Common myeloid progenitor, CD34-positive (primary cell): ENCODE measurements around the gene TAGAP. TPM values are rescaled to one million over a fixed set of nuclear protein-coding genes. Genes with fewer than 3 reads are reported as not detected.

Source experiments
- CTCF ChIA-PET: fragments of 350-600 bp; sonication (Branson Sonifier 250); formaldehyde crosslinking; loops from one replicate; lab custom pipeline; 2021; ENCODE audit warnings: antibody characterized with exemption; lab: Charles Lee
- POLR2A ChIA-PET: fragments of 350-600 bp; sonication (Branson Sonifier 250); formaldehyde crosslinking; loops from one replicate; lab custom pipeline; 2021; ENCODE audit warnings: antibody characterized with exemption; lab: Charles Lee
- DNase-seq, 3 donors: peaks; one replicate each; pipeline versions ENCODE4 v3.0.0 to v3.0.0-alpha.2; 2013
- H3K27ac ChIP-seq, 2 experiments: 1 replicate in 1 of 2; 2 replicates in 1 of 2; pipeline ENCODE4 v1.7.0; 2013; ENCODE audit warnings: inconsistent platforms in 2 of 2, low read length in 2 of 2, mild to moderate bottlenecking in 2 of 2, low read depth in 1 of 2, moderate library complexity in 1 of 2; ENCODE audit not compliant: severe bottlenecking in 2 of 2, insufficient read depth in 1 of 2, poor library complexity in 1 of 2
- H3K27me3 ChIP-seq, 5 experiments: replicated peaks in 2 of 5; 1 replicate in 3 of 5; 2 replicates in 2 of 5; pipeline versions ENCODE4 v1.6.1 to v1.7.0; 2013; ENCODE audit warnings: low read length in 4 of 5, mild to moderate bottlenecking in 2 of 5, moderate library complexity in 2 of 5, inconsistent platforms in 1 of 5; ENCODE audit not compliant: insufficient read depth in 5 of 5, control insufficient read depth in 4 of 5
- H3K36me3 ChIP-seq, 4 experiments: 1 replicate in 2 of 4; 2 replicates in 2 of 4; pipeline versions ENCODE4 v1.6.1 to v1.7.0; 2013; ENCODE audit warnings: low read length in 3 of 4, control low read depth in 1 of 4, mild to moderate bottlenecking in 1 of 4; ENCODE audit not compliant: control insufficient read depth in 4 of 4, insufficient read depth in 4 of 4
- H3K4me1 ChIP-seq, 4 experiments: 1 replicate in 3 of 4; 2 replicates in 1 of 4; pipeline versions ENCODE4 v1.6.1 to v1.7.1; 2013; ENCODE audit warnings: low read length in 3 of 4, mild to moderate bottlenecking in 3 of 4, control low read depth in 1 of 4, inconsistent platforms in 1 of 4, moderate library complexity in 1 of 4; ENCODE audit not compliant: control insufficient read depth in 4 of 4, insufficient read depth in 4 of 4; ENCODE audit errors: control extremely low read depth in 1 of 4
- H3K4me3 ChIP-seq, 7 experiments: 1 replicate in 4 of 7; 2 replicates in 3 of 7; pipeline versions ENCODE4 v1.5.1 to v1.7.0; 2013; ENCODE audit warnings: mild to moderate bottlenecking in 7 of 7, low read length in 6 of 7, moderate library complexity in 6 of 7, inconsistent platforms in 2 of 7, low read depth in 2 of 7, control low read depth in 1 of 7; ENCODE audit not compliant: insufficient read depth in 4 of 7, control insufficient read depth in 1 of 7; ENCODE audit errors: extremely low read depth in 1 of 7
- H3K9me3 ChIP-seq, 5 experiments: 1 replicate in 4 of 5; 2 replicates in 1 of 5; pipeline versions ENCODE4 v1.6.1 to v1.7.1; 2013; ENCODE audit warnings: low read length in 4 of 5, mild to moderate bottlenecking in 2 of 5, inconsistent platforms in 1 of 5, low read depth in 1 of 5, moderate library complexity in 1 of 5; ENCODE audit not compliant: control insufficient read depth in 4 of 5, insufficient read depth in 2 of 5; ENCODE audit errors: control extremely low read depth in 1 of 5
- WGBS: methylation state at CpG from one replicate; pipeline ENCODE4 v1.1.5; 2013; ENCODE audit not compliant: insufficient coverage; 5-methylcytosine and 5-hydroxymethylcytosine counted together
- polyA plus RNA-seq: library from polyadenylated mRNA; unstranded; fragments of 120-200 nt; gene quantifications from one replicate; pipeline ENCODE4 v1.2.1, GENCODE V29; 2013

The TAGAP gene, protein sequence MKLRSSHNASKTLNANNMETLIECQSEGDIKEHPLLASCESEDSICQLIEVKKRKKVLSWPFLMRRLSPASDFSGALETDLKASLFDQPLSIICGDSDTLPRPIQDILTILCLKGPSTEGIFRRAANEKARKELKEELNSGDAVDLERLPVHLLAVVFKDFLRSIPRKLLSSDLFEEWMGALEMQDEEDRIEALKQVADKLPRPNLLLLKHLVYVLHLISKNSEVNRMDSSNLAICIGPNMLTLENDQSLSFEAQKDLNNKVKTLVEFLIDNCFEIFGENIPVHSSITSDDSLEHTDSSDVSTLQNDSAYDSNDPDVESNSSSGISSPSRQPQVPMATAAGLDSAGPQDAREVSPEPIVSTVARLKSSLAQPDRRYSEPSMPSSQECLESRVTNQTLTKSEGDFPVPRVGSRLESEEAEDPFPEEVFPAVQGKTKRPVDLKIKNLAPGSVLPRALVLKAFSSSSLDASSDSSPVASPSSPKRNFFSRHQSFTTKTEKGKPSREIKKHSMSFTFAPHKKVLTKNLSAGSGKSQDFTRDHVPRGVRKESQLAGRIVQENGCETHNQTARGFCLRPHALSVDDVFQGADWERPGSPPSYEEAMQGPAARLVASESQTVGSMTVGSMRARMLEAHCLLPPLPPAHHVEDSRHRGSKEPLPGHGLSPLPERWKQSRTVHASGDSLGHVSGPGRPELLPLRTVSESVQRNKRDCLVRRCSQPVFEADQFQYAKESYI
- polyA plus RNA-seq, result 26.4 TPM

DNA sequence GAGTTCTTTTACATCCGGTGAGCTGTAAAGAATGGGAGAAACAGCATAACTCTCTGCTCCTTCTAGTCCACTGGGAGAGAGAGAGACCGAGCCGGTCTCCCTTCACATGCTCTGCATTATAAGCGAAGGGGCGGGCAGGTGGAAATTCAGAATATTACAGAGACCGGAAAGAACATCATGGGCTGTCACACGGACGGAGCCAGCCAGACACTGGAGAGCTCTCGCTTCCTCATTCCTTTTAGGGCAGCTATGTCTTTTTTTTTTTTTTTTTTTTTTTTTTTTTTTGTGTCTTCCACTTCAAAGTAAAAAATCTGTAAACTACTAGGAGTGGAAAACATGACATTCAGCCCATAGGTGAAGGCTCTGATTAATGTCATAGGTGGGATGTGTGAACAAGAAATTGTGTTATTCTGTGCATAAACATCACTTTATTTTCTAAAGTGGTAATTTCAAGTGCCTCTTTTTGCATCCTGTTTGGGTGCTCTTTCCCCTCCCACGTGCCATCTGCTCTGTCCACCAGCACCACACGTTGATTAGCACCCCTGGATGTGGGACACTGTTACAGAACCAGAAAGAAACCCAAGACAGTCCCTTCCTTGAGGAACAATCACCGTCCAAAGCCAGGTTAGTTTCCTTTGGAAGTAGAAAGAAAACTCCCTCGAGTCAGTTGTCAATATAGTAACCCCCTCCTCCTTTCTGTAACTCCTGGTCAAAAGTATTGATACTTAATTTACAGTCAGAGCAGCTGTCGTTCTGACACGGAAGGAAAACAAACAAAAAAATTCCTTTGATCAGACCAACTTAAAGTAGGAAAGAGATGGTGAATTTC, at the start of gene TAGAP:
Gene TAGAP, minus strand, starts transcription at position 93 of the 829 bp plus-strand sequence. CDS start 845 bp downstream, outside the sequence.
- Histone ChIP-seq H3K27me3 (no peaks in the 10 kb centered on the region), H3K9me3 (no peaks in the 10 kb centered on the region), H3K4me3 (peak within 1 kb of the TSS; percentile 38 to 99 (median 94)), H3K36me3 (peaks cover 7 to 30% (median 24%) of the 10 kb centered on the region in 4 experiments), H3K4me1 (peaks cover 40 to 51% (median 45%) of the 10 kb centered on the region in 4 experiments), H3K27ac (peak within 1 kb of the TSS; percentile 98 to 99)
- DNase-seq, result peak; percentile 80 to 95 (median 95)
- ChIA-PET POLR2A (interaction anchor here (0.7 to 1.3 kb wide), 3 partner anchors 28 to 60 kb away, joined by 4 to 8 read pairs (median 4); no protein-coding TSS in a partner anchor), CTCF (interaction anchor here (0.6 to 11.1 kb wide), 18 partner anchors 8 to 473 kb away, joined by 3 to 126 read pairs (median 6); no protein-coding TSS in a partner anchor)
- WGBS, result 0% methylated on average over 7 of the region's 15 CpGs

- peak overlapping the region in 1 of 2 experiments; percentile 47 for H3K27ac ChIP-seq
- ChIA-PET CTCF (interaction anchor here (0.9 to 3.5 kb wide), 10 partner anchors 10 to 305 kb away, joined by 3 to 17 read pairs (median 4); partner anchors contain the start of gene TAGAP), POLR2A (no interaction called here)
- H3K36me3 ChIP-seq, result no peaks in the 10 kb centered on the region
- H3K9me3 ChIP-seq, result no peaks in the 10 kb centered on the region
- no peak for DNase-seq
- H3K4me3 ChIP-seq, result no peak overlapping the region
- no peaks in the 10 kb centered on the region for H3K27me3 ChIP-seq
- peaks cover 3 to 26% (median 22%) of the 10 kb centered on the region in 4 experiments for H3K4me1 ChIP-seq
- 95% methylated on average over 23 of the region's 32 CpGs for WGBS
Measured at GRCh38 chr6:159093609-159094443, 49.0 kb upstream of the TAGAP start.

DNA sequence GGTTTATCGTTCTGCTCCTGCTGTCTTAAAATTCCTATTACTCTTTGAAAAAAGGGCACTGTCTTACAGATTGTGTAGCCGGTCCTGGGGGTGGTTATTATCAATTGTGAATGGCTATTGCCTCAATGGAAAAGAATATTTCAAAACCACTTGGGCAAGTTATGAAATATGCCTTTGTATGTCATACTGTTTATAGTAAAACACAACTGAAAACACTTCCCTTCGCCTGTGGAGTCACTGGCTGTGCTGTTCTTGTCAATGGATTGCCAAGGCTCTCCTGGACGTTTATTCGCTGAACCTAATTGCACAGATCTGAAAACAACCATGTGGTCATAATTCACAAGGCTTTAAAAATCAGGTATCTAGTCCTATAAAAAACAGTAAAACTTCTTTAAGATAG, 47.8 kb upstream of the TAGAP start:
- no peak for DNase-seq
- Histone ChIP-seq H3K4me3 (no peak overlapping the region), H3K4me1 (peaks cover 3 to 19% (median 15%) of the 10 kb centered on the region in 4 experiments), H3K27ac (no peak overlapping the region), H3K36me3 (no peaks in the 10 kb centered on the region), H3K27me3 (no peaks in the 10 kb centered on the region), H3K9me3 (no peaks in the 10 kb centered on the region)
- 100% methylated on average over 3 of the region's 5 CpGs for WGBS
- ChIA-PET POLR2A (no interaction called here), CTCF (interaction anchor here (0.9 to 3.5 kb wide), 5 partner anchors 11 to 304 kb away, joined by 3 to 17 read pairs (median 3); no protein-coding TSS in a partner anchor)

DNA sequence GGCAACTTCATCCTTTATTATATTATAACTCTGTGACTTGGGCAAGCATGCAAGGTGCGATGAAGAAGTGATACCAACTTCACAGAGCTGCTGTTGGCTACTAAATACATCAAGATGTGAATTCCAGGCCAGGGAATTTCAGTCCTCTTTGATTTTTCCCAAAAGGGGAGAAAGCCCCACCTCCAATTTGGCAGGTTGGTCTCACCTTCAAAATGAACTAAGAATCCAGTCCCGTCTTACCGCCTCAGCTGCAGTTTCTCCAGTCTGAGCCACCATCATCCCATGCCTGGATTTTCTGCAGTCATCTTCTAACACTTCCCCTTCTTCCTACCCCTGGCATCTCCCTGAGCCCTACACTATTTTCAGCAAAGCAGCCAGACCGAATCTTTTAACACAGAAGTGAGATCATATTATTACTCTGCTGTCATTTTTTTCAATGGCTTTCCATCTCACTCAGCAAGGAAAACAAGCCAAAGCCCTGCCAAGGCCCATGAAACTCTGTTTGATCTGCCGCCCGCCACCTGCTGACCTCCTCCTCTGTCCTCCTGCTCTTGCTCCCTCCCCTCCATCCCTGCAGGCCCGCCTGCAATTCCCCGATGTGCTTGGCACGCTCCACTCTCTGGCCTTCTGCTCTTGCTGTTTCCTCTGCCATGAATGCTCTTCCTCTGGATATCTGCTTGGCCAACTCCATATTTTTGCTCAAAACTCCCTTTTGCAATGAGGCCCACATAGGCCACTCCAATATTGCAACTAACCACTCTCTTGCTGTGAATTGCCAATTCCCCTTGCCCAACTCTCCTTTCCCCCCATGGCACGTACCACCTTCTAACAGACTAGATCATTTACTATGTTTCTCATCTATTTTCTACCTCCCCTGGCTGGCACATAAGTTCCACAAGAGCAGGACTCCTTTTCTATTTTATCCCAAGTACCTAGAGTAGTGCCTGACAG, 46.0 kb upstream of the TAGAP start:
- Histone ChIP-seq H3K27me3 (no peaks in the 10 kb centered on the region), H3K4me3 (no peak overlapping the region), H3K4me1 (peaks cover 9 to 26% (median 21%) of the 10 kb centered on the region in 4 experiments), H3K27ac (no peak overlapping the region), H3K36me3 (no peaks in the 10 kb centered on the region), H3K9me3 (no peaks in the 10 kb centered on the region)
- no peak for DNase-seq
- WGBS, result 96% methylated on average over 10 of the region's 10 CpGs
- ChIA-PET POLR2A (no interaction called here), CTCF (interaction anchor here (0.8 to 0.9 kb wide), 2 partner anchors 10 to 13 kb away, joined by 3 read pairs; no protein-coding TSS in a partner anchor)

- no peaks in the 10 kb centered on the region for H3K27me3 ChIP-seq
- no peak overlapping the region for H3K4me3 ChIP-seq
- WGBS, result 96% methylated on average over 3 of the region's 3 CpGs
- CTCF ChIA-PET, result interaction anchor here (0.8 to 1.9 kb wide), 3 partner anchors 9 to 47 kb away, joined by 3 to 13 read pairs (median 4); no protein-coding TSS in a partner anchor
- H3K9me3 ChIP-seq, result no peaks in the 10 kb centered on the region
- H3K27ac ChIP-seq, result no peak overlapping the region
- no peak for DNase-seq
- POLR2A ChIA-PET, result no interaction called here
- peaks cover 9 to 27% (median 22%) of the 10 kb centered on the region in 4 experiments for H3K4me1 ChIP-seq
- no peaks in the 10 kb centered on the region for H3K36me3 ChIP-seq
Measured at GRCh38 chr6:159089909-159090308, 45.1 kb upstream of the TAGAP start.
